GM18502 (cell line): ENCODE data around the gene GARNL3.

Source experiments
- ATAC-seq: cut with Tn5 transposase; IDR thresholded peaks from one replicate; pipeline ENCODE4 v1.9.1; 2021; ENCODE audit warnings: mild to moderate bottlenecking; ENCODE audit not compliant: unreplicated experiment, poor library complexity

GARNL3 gene

GRCh38 chr9:127380479-127380878, 115.9 kb downstream of the GARNL3 start:
- no peak for ATAC-seq

- ATAC-seq: no peak
Measured at GRCh38 chr9:127382541-127382940, 118.0 kb downstream of the GARNL3 start.

- ATAC-seq: no peak
Measured at GRCh38 chr9:127384016-127384730, 119.6 kb downstream of the GARNL3 start.

- no peak for ATAC-seq
Measured at GRCh38 chr9:127384901-127385300, 120.3 kb downstream of the GARNL3 start.

- no peak for ATAC-seq
Measured at GRCh38 chr9:127386249-127386648, 121.7 kb downstream of the GARNL3 start.

GRCh38 chr9:127386981-127387380, 122.4 kb downstream of the GARNL3 start:
- ATAC-seq: no peak

GRCh38 chr9:127388037-127388855, 123.7 kb downstream of the GARNL3 start:
- peak; percentile 79 for ATAC-seq

- ATAC-seq: no peak
Measured at GRCh38 chr9:127388856-127389238, 124.3 kb downstream of the GARNL3 start.

- no peak for ATAC-seq
Measured at GRCh38 chr9:127389381-127390247, 125.0 kb downstream of the GARNL3 start.

- ATAC-seq: no peak
Measured at GRCh38 chr9:127390248-127390545, 125.6 kb downstream of the GARNL3 start.

GRCh38 chr9:127390563-127390962, 126.0 kb downstream of the GARNL3 start:
- no peak for ATAC-seq

- ATAC-seq: no peak
Measured at GRCh38 chr9:127392166-127392565, 127.6 kb downstream of the GARNL3 start.

- ATAC-seq: no peak
Measured at GRCh38 chr9:127392976-127393375, 128.4 kb downstream of the GARNL3 start.

GRCh38 chr9:127393645-127394044, 129.1 kb downstream of the GARNL3 start:
- ATAC-seq: no peak

- ATAC-seq: no peak
Measured at GRCh38 chr9:127395497-127396252, 131.1 kb downstream of the GARNL3 start.

- no peak for ATAC-seq
Measured at GRCh38 chr9:127396253-127396807, 131.8 kb downstream of the GARNL3 start.

GRCh38 chr9:127396808-127397645, 132.5 kb downstream of the GARNL3 start, which contains the start of gene SLC2A8:
TSS of gene SLC2A8 (plus strand) at chr9:127397169. CDS start at chr9:127397231, 62 bp downstream.
- peak; percentile 95 for ATAC-seq

GRCh38 chr9:127397646-127398274, 133.2 kb downstream of the GARNL3 start:
- ATAC-seq: no peak

- ATAC-seq: no peak
Measured at GRCh38 chr9:127398275-127398647, 133.7 kb downstream of the GARNL3 start.
